ENCODE measurements around the gene CCNG1. TPM values are rescaled to one million over a fixed set of nuclear protein-coding genes. Genes with fewer than 3 reads are reported as not detected.

The CCNG1 gene
- total and polyA plus RNA-seq, 9 of the 15 experiments (the other 6 are each of a cell fraction or from before 2014, with no cell fraction given): 121 to 293 (median 245) TPM

- Histone ChIP-seq H3K4me3 (no peak overlapping the region), H3K36me3 (ENCODE audit: control insufficient read depth, insufficient read depth, low read length) (no peaks in the 10 kb centered on the region), H4K20me1 (replicated peaks; ENCODE audit: control insufficient read depth, insufficient read depth, low read length) (no peaks in the 10 kb centered on the region), H3K4me2 (ENCODE audit: insufficient read depth, low read length) (no peak overlapping the region), H3K9me1 (ENCODE audit: control insufficient read depth, insufficient read depth, low read length) (no peaks in the 10 kb centered on the region), H3K9me3 (replicated peaks; ENCODE audit: control insufficient read depth, insufficient read depth, low read depth, low read length) (no peaks in the 10 kb centered on the region), H3K27me3 (ENCODE audit: control insufficient read depth in 2 of 2, insufficient read depth in 2 of 2, low read length in 2 of 2) (no peaks in the 10 kb centered on the region), H3K27ac (ENCODE audit: extremely low read depth, low read depth, low read length) (no peak overlapping the region), H3K4me1 (replicated peaks in 1 of 2; ENCODE audit: control insufficient read depth in 2 of 2, insufficient read depth in 2 of 2, low read length in 2 of 2) (no peaks in the 10 kb centered on the region; a peak in 1 of 5 replicates), H3K9ac (ENCODE audit: insufficient read depth in 1 of 2, low read depth in 2 of 2, low read length in 2 of 2) (no peak overlapping the region), H3K79me2 (ENCODE audit: control insufficient read depth, insufficient read depth, low read length) (no peaks in the 10 kb centered on the region), H2AFZ (ENCODE audit: low read depth, low read length) (no peak overlapping the region)
- no peak for ATAC-seq
- in situ Hi-C loops (cut with MboI) (no loop called here), intact Hi-C loops (cut with micrococcal nuclease) (loop anchor here (5.0 to 10.0 kb wide), 2 partner anchors 322 to 1860 kb away; partner anchors contain the start of gene GABRB2)
- FAIRE-seq: no peak
- DNase-seq (ENCODE audit: extremely low read depth in 1 of 4, low spot score in 3 of 4): no peak
- 47% methylated on average over 7 of the region's 10 CpGs for WGBS (ENCODE audit: insufficient coverage, low coverage, missing lambda C conversion rate)
- ChIA-PET POLR2A (no interaction called here), CTCF (ENCODE audit: low intra/inter-chr PET ratio) (no interaction called here)
- TF ChIP-seq HNRNPK (IDR thresholded peaks at IDR 0.05; ENCODE audit: low read depth, low read length, poor library complexity, severe bottlenecking) (peak; percentile 57), ZKSCAN3 (CRISPR knock-in tag; IDR thresholded peaks at IDR 0.05) (no peak)
- no TSS peak for BruUV-seq (replicated peaks)
Observed at GRCh38 chr5:163404364-163405173, 32.8 kb upstream of the CCNG1 start.

DNA sequence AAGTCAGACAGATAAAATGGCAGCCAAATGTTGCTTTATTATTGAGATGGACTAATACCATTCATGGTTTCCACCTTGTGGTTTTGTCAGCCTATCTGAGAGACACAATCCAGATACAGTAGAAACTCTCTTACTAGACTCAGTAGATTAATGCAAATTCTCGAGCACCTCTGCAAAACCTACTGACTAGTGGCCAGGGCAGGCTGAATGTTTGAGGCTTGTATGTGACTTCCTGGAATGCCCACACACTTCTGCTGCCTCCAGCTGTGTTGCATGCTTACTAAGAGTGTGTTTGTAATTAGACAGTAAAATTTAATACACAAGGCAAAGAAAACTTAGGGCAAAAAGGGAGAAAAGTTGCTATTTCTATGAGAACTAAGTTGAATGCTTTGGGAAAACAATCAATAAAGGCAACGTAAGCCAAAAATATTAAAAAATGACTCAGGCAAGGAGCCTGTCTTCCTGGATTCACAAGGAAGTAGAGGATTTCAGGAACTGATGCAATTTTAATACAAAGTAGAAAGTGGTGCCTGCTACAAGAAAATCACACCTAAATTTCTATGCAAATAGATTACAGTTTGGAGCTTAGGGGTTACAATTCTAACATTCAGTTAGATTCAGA is 30.2 kb upstream of the CCNG1 start:
- no peaks in the 10 kb centered on the region for H3K79me2 ChIP-seq (ENCODE audit: control insufficient read depth, insufficient read depth, low read length)
- intact Hi-C loops (cut with micrococcal nuclease): loop anchor here (5.0 to 10.0 kb wide), 2 partner anchors 325 to 1862 kb away; partner anchors contain the start of gene GABRB2
- H4K20me1 ChIP-seq (replicated peaks; ENCODE audit: control insufficient read depth, insufficient read depth, low read length): no peaks in the 10 kb centered on the region
- H3K4me2 ChIP-seq (ENCODE audit: insufficient read depth, low read length): no peak overlapping the region
- ATAC-seq (no peak), FAIRE-seq (no peak), DNase-seq (ENCODE audit: extremely low read depth in 1 of 4, low spot score in 3 of 4) (no peak)
- H3K4me1 ChIP-seq (replicated peaks in 1 of 2; ENCODE audit: control insufficient read depth in 2 of 2, insufficient read depth in 2 of 2, low read length in 2 of 2): no peaks in the 10 kb centered on the region; a peak in 1 of 5 replicates
- ChIA-PET CTCF (ENCODE audit: low intra/inter-chr PET ratio) (no interaction called here), POLR2A (interaction anchor here (0.5 kb wide), 1 partner anchor 254 kb away, joined by 3 read pairs; no protein-coding TSS in a partner anchor)
- H3K27ac ChIP-seq (ENCODE audit: extremely low read depth, low read depth, low read length): no peak overlapping the region
- in situ Hi-C loops (cut with MboI): no loop called here
- no peaks in the 10 kb centered on the region for H3K9me3 ChIP-seq (replicated peaks; ENCODE audit: control insufficient read depth, insufficient read depth, low read depth, low read length)
- no peak overlapping the region for H3K4me3 ChIP-seq
- 41% methylated on average over 2 of the region's 2 CpGs for WGBS (ENCODE audit: insufficient coverage, low coverage, missing lambda C conversion rate)
- H2AFZ ChIP-seq (ENCODE audit: low read depth, low read length): no peak overlapping the region
- no peak overlapping the region for H3K9ac ChIP-seq (ENCODE audit: insufficient read depth in 1 of 2, low read depth in 2 of 2, low read length in 2 of 2)
- no peaks in the 10 kb centered on the region for H3K36me3 ChIP-seq (ENCODE audit: control insufficient read depth, insufficient read depth, low read length)
- no peaks in the 10 kb centered on the region for H3K27me3 ChIP-seq (ENCODE audit: control insufficient read depth in 2 of 2, insufficient read depth in 2 of 2, low read length in 2 of 2)
- H3K9me1 ChIP-seq (ENCODE audit: control insufficient read depth, insufficient read depth, low read length): no peaks in the 10 kb centered on the region
- no TSS peak for BruUV-seq (replicated peaks)
- TF ChIP-seq TEAD2 (tag; IDR thresholded peaks at IDR 0.05) (no peak), HDAC6 (IDR thresholded peaks at IDR 0.05; ENCODE audit: low read depth, low read length) (no peak), TRIM28 (IDR thresholded peaks at IDR 0.05) (no peak), ZEB2 (IDR thresholded peaks at IDR 0.05) (no peak), C11orf30 (IDR thresholded peaks at IDR 0.05; ENCODE audit: low read depth) (no peak), SOX6 (IDR thresholded peaks at IDR 0.05) (no peak), TAF1 (IDR thresholded peaks at IDR 0.05; ENCODE audit: control insufficient read depth, extremely low read depth, insufficient read depth, low read length, severe bottlenecking) (no peak), ZNF197 (CRISPR knock-in tag; IDR thresholded peaks at IDR 0.05; ENCODE audit: low read depth) (no peak), MECOM (CRISPR knock-in tag; IDR thresholded peaks at IDR 0.05) (no peak)
- TF ChIP-seq, protein P1, sequence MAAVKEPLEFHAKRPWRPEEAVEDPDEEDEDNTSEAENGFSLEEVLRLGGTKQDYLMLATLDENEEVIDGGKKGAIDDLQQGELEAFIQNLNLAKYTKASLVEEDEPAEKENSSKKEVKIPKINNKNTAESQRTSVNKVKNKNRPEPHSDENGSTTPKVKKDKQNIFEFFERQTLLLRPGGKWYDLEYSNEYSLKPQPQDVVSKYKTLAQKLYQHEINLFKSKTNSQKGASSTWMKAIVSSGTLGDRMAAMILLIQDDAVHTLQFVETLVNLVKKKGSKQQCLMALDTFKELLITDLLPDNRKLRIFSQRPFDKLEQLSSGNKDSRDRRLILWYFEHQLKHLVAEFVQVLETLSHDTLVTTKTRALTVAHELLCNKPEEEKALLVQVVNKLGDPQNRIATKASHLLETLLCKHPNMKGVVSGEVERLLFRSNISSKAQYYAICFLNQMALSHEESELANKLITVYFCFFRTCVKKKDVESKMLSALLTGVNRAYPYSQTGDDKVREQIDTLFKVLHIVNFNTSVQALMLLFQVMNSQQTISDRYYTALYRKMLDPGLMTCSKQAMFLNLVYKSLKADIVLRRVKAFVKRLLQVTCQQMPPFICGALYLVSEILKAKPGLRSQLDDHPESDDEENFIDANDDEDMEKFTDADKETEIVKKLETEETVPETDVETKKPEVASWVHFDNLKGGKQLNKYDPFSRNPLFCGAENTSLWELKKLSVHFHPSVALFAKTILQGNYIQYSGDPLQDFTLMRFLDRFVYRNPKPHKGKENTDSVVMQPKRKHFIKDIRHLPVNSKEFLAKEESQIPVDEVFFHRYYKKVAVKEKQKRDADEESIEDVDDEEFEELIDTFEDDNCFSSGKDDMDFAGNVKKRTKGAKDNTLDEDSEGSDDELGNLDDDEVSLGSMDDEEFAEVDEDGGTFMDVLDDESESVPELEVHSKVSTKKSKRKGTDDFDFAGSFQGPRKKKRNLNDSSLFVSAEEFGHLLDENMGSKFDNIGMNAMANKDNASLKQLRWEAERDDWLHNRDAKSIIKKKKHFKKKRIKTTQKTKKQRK (IDR thresholded peaks at IDR 0.05; ENCODE audit: borderline replicate concordance, low read depth, low read length): no peak
